NCI-H146 (cell line): ENCODE results near the gene APBA3.

ENCODE experiments used
- DNase-seq: peaks from one replicate; lab custom pipeline; 2025; lab: John Stamatoyannopoulos, UW

APBA3 gene

DNA sequence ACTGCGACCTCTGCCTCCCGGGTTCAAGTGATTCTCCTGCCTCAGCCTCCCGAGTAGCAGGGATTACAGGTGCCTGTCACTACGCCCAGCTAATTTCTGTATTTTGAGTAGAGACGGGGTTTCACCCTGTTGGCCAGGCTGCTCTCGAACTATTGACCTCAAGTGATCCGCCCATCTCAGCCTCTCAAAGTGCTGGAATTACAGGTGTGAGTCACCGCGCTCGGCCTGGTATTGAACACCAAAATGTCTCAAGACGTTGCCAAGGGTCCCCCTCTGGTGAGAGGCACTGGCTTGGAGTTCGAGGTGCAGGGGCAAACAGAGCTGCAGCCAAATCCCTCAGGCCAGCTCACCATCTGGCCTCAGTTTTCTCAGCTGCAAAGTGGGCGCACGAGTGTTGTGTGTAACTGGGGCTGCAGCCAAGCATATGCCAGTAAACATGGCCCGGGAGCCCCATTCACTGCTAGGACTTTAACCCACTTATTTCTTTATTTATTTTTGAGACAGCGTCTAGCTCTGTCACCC, 45.3 kb downstream of the APBA3 start:
- DNase-seq: no peak

DNA sequence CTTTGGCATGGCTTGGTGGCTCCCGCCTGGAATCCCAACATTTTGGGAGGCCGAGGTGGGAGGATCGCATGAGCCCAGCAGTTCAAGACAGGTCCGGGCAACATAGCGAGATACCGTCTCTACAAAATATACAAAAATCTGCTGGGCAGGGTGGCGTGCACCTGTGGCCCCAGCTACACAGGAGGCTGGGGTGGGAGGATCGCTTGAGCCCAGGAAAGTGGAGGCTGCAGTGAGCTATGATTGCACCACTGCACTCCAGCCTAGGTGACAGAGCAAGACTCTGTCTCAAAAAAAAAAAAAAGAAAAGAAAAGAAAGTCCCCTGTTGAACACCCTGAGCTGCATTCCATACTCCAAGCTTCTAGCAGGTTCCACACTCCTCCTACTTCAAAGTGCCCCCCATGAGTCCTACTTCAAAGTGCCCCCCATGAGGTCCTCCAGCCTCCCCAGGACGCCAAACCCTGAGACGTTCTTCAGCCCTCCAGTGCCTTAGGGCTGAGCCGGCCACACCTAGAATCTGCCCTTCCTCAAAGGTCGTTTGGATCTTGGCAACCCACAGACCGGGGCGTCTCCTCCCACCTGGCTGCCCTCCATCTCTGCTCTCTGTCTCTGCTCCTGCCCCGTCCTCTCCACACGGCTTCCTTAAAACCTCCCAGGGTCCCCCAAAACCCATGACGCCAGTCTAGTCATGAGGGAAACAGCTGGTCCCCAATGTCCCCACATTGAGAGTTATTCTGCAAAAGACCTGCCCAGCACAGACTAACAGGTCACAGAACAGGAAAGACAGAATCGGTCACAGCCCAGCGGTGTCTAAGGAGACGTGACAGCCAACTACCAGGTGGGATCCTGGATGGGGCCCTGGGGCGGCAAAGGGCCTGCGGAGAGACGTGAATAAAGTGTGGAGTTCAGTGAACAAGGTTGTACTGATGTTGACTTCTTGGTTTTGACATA, 48.6 kb downstream of the APBA3 start:
- DNase-seq: no peak

GRCh38 chr19:3710265-3710812, 51.2 kb downstream of the APBA3 start:
- DNase-seq: peak; percentile 53

- DNase-seq: no peak
Measured at GRCh38 chr19:3708207-3708931, 53.1 kb downstream of the APBA3 start, which contains the start of gene TJP3. TSS of gene TJP3 (plus strand) at chr19:3708384. CDS start at chr19:3728433, 20,049 bp downstream.

DNA sequence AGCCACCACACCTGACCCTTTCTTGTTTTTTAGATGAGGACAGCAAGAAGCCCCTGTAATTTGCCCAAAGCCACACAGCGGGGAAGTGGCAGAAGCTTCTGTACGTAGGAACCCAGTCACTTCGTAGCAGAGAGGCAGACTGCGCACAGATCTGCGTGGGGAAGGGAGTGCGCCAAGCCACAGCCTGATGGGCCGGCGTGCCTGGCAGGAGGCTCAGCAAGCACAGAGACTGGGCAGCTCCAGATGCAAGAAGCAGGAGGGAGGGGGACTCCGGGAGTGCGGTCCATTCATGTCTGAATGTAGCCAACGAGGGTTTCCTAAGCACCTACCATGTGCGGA, 53.7 kb downstream of the APBA3 start:
- DNase-seq: no peak

DNA sequence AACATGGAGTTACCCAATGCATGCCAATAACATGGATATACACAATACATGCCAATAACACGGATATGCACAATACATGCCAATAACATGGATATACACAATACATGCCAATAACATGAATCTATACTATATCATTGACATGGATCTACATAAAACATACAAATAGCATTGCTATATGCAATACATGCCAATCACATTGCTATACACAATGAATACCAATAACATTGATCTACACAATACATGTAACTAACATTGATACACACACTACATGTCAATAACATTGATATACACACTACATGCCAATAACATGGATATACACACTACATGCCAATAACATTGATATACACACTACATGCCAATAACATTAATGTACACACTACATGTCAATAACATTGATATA, 60.3 kb downstream of the APBA3 start:
- DNase-seq: no peak
